Memory B cell (primary cell): ENCODE data around the gene AASDH.

ENCODE experiments used
- ATAC-seq: fragments of 150-1000 bp; cut with Tn5 transposase; 2 replicates; pipeline ENCODE4 v1.10.0; 2021; ENCODE audit warnings: low read depth, mild to moderate bottlenecking, moderate library complexity
- DNase-seq, 2 donors: peaks; one replicate each; pipeline ENCODE4 v3.0.0; 2022; ENCODE audit warnings: low spot score in 2 of 2
- H3K27ac Mint-ChIP-seq: one replicate; pipeline ENCODE4 v1.8.0; 2022; ENCODE audit warnings: mild to moderate bottlenecking, moderate library complexity, mixed read lengths
- H3K27me3 Mint-ChIP-seq: one replicate; pipeline ENCODE4 v1.8.0; 2022; ENCODE audit warnings: mixed read lengths
- H3K36me3 Mint-ChIP-seq: one replicate; pipeline ENCODE4 v1.8.0; 2022; ENCODE audit warnings: mild to moderate bottlenecking, mixed read lengths
- H3K4me1 Mint-ChIP-seq: one replicate; pipeline ENCODE4 v1.8.0; 2022; ENCODE audit warnings: mixed read lengths
- H3K4me3 Mint-ChIP-seq: one replicate; pipeline ENCODE4 v1.8.0; 2022; ENCODE audit warnings: mild to moderate bottlenecking, moderate library complexity, mixed read lengths
- H3K9me3 Mint-ChIP-seq: one replicate; pipeline ENCODE4 v1.8.0; 2022; ENCODE audit warnings: mixed read lengths

AASDH gene

DNA sequence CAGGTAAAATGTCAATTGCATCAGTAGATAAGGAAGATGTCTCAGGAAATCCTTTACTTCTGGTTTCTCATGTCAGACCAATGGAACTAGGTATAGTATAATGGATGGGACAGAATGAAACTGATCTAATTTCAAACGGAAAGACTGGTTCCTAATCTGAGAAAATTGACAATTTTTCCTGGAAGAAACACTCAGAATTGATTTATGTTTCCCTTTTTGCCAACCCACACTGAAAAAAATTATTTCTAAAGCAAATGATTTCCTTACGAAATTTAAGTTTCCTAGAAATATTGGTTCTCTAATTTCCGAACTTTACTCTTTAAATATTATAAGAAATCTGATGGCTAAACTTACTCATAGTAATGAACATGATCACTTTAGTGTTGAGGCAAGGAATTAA, 29.1 kb upstream of the AASDH start:
- Mint-ChIP-seq H3K4me3 (no peak overlapping the region), H3K36me3 (no peaks in the 10 kb centered on the region), H3K27me3 (no peaks in the 10 kb centered on the region), H3K27ac (no peak overlapping the region), H3K9me3 (no peaks in the 10 kb centered on the region), H3K4me1 (peaks cover 8% of the 10 kb centered on the region)
- ATAC-seq (no peak), DNase-seq (no peak)

DNA sequence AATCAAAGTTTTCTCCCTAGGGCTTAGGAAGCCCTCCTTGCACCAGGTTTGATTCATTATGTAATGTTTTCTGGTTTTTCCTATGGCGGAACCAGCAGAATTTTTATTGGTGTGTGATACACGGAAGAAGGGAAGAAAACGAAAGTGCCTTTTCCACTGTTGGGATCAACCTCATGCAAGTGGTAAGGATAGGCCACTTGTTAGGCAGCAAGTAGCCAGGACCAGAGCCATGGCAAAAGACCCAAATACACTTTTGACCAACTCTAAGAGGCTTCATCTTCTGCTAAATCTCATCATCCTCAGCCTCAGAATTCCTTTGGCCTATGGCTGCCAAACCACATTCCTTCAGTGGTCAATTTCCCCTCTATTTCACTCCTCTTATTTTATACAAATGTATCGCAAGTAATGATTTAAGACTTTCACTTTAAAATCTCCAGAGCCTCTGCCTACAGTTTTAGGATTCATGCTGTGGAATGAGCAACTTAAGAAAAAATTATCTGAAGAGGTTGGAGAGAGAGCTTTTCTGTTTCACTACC, 26.9 kb upstream of the AASDH start:
- Mint-ChIP-seq H3K9me3 (no peaks in the 10 kb centered on the region), H3K27ac (no peak overlapping the region), H3K27me3 (no peaks in the 10 kb centered on the region), H3K36me3 (no peaks in the 10 kb centered on the region), H3K4me3 (no peak overlapping the region), H3K4me1 (peaks cover 6% of the 10 kb centered on the region)
- DNase-seq (no peak), ATAC-seq (no peak)

DNA sequence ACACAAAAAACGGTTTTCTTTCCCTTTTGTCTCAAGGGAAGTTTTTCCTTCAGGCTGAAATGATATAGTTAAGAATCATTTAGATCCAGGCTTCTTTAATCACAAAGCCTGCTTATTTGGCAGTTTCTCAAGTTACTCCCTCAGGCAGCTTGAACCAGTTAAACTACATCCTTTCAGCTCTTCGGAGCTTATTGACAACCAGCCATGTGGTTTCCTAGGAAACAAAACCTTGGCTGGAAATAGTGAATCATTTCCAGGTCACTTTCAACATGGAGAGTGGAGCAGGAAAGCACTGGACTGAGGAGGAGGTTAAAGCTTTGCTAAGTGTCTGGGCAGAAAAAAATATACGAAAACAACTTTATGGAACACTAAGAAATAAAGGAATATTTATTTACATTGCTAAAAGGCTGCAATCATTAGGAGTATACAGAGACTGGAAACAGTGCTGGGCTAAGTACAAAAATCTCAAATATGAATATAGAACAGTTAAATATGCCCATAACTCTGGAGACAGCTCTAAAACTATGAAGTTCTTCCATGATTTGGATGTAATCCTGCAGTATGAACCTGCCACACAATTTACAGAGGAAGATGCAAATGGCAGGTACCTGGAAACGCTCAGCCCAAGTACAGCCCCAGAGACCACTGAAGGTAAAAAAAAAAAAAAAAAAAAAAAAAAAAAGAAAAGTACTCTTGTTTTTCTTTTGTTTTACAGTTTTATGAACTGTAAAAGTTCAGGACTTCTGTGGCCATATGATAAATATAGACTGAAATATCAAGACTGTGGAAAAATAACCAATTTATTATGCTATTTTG, 23.2 kb upstream of the AASDH start:
- peaks cover 6% of the 10 kb centered on the region for H3K4me1 Mint-ChIP-seq
- H3K27ac Mint-ChIP-seq, result no peak overlapping the region
- no peak for ATAC-seq
- no peaks in the 10 kb centered on the region for H3K9me3 Mint-ChIP-seq
- no peaks in the 10 kb centered on the region for H3K27me3 Mint-ChIP-seq
- H3K36me3 Mint-ChIP-seq, result peaks cover 6% of the 10 kb centered on the region
- no peak overlapping the region for H3K4me3 Mint-ChIP-seq
- DNase-seq, result no peak

DNA sequence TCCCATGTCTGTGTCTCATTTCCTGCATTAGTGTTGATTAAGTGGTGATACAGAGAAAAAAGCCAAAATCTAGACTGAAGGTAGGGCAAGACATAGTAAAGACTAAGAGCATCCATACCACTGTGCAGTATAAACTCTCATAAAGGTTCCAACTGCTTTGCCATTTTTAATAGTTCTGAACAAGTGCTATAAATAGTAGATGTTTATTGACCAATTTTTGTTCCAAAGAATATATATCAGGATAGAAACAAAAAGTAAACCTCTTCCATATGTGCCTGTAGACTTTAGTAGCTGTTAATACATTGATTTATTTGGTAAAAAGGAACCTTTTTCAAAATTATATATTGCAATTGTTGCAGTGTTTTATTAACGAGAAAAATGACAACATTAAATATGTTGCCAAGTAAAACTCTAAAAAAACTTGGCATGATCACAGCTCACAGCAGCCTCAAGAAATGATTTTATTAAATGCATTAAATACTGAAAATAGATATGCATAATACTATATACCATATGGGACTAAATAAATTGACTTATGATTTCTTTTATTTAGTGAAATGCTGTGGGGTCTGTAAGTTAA, 22.3 kb upstream of the AASDH start:
- no peak overlapping the region for H3K27ac Mint-ChIP-seq
- no peaks in the 10 kb centered on the region for H3K9me3 Mint-ChIP-seq
- peaks cover 8% of the 10 kb centered on the region for H3K36me3 Mint-ChIP-seq
- H3K4me3 Mint-ChIP-seq, result no peak overlapping the region
- ATAC-seq, result no peak
- H3K27me3 Mint-ChIP-seq, result no peaks in the 10 kb centered on the region
- H3K4me1 Mint-ChIP-seq, result peaks cover 6% of the 10 kb centered on the region
- no peak for DNase-seq

DNA sequence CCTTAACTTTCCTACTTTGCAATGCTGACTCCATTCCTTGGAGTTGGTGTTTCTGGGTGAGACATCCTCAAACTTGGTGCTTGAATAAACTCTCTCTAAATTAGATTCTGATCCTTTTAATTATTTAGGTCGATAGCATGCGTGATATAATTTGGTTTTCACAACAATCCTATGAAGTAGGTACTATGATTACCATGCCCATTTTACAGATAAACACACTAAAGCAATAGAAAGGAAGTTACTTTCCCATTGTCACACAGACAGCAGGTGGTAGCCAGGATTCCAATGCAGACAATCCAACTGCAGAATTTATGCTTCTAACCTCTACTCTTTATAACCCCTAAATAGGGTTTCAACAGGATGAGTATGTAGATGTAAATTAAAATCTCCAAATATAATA, 21.7 kb upstream of the AASDH start:
- DNase-seq, result no peak
- Mint-ChIP-seq H3K4me3 (no peak overlapping the region), H3K9me3 (no peaks in the 10 kb centered on the region), H3K27me3 (no peaks in the 10 kb centered on the region), H3K27ac (no peak overlapping the region), H3K4me1 (peaks cover 6% of the 10 kb centered on the region), H3K36me3 (peaks cover 8% of the 10 kb centered on the region)
- ATAC-seq, result no peak

DNA sequence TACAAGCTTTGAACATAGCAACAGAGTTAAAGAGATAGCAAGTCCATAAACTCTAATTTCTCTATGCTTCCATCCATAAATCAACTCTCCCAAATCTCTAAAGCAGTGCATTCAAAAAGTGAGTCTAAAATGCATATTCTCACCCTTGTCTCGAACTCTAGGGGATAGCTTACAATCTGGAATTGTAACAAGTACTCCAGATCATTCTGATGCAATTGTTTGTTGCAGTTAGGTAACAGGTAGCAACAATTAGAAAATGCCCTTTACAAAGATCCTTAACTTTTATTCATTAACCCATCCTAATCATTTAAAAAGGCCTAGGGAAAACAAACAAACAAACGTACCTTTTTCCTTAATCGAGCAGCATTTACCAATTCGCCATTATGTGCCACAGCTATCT, 18.9 kb upstream of the AASDH start:
- Mint-ChIP-seq H3K9me3 (no peaks in the 10 kb centered on the region), H3K27ac (no peak overlapping the region), H3K36me3 (peaks cover 11% of the 10 kb centered on the region), H3K4me1 (no peaks in the 10 kb centered on the region), H3K27me3 (no peaks in the 10 kb centered on the region), H3K4me3 (no peak overlapping the region)
- ATAC-seq, result no peak
- DNase-seq, result no peak

DNA sequence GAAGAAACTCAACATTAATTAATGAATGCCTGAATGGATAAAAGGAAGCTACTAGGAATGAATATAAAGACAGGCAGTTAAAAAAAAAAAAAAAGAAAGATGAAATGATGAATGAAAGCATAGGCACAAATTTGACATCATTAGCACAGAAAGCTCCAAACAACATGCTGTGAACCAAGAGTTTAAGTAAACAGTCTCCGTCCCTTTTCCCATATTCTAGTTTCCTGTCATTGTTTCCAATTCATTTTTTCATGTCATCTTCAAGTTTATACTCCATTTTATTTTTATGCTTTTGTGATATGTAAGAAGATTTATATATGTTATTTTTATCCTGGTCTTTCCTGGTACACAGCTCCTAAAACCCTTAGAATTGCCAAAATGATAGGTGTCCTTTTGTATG, 17.7 kb upstream of the AASDH start:
- DNase-seq (no peak), ATAC-seq (no peak)
- no peak overlapping the region for H3K4me3 Mint-ChIP-seq
- no peaks in the 10 kb centered on the region for H3K9me3 Mint-ChIP-seq
- H3K36me3 Mint-ChIP-seq, result peaks cover 14% of the 10 kb centered on the region
- no peak overlapping the region for H3K27ac Mint-ChIP-seq
- H3K4me1 Mint-ChIP-seq, result no peaks in the 10 kb centered on the region
- no peaks in the 10 kb centered on the region for H3K27me3 Mint-ChIP-seq

DNA sequence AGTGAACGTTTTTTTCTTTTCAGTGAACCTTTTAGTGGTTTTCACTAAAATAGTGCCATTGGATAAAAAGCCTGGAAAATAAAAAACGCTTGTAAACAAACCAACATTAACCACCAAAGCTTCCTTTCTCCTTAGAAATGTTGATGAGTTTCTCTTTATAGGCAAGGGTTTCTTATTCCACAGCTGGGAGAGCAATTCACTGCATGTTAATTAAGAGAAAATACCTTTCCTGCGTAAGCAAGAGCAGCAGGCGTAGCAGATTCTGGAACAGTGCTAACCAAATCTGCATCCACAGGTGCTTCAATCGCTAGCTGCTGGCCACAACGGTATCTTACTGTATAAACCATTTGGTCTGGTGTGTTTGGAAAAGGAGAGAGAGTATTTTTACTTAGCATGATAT, 13.3 kb upstream of the AASDH start:
- Mint-ChIP-seq H3K4me1 (no peaks in the 10 kb centered on the region), H3K36me3 (peaks cover 8% of the 10 kb centered on the region), H3K9me3 (no peaks in the 10 kb centered on the region), H3K27ac (no peak overlapping the region), H3K4me3 (no peak overlapping the region), H3K27me3 (no peaks in the 10 kb centered on the region)
- ATAC-seq (no peak), DNase-seq (no peak)

DNA sequence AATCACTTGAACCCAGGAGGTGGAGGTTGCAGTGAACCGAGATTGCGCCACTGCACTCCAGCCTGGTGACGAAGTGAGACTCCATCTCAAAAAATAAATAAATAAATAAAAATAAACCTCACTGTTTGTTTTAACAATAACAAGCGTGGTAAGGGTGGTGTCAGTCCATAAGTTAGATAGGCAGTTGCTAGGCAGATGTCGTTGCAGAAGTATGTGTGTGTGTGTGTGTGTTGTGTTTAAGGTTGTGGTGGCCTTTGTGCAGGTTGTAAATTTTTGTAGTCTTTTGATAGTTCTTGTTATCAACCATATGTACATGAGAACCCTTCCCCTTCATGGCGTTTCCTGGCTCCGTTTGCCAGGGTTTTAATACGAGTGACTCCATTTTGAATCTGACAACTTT, 4.0 kb upstream of the AASDH start:
- Mint-ChIP-seq H3K27ac (no peak overlapping the region), H3K9me3 (no peaks in the 10 kb centered on the region), H3K27me3 (no peaks in the 10 kb centered on the region), H3K4me3 (no peak overlapping the region), H3K36me3 (peaks cover 3% of the 10 kb centered on the region), H3K4me1 (peaks cover 19% of the 10 kb centered on the region)
- DNase-seq, result no peak
- no peak for ATAC-seq

DNA sequence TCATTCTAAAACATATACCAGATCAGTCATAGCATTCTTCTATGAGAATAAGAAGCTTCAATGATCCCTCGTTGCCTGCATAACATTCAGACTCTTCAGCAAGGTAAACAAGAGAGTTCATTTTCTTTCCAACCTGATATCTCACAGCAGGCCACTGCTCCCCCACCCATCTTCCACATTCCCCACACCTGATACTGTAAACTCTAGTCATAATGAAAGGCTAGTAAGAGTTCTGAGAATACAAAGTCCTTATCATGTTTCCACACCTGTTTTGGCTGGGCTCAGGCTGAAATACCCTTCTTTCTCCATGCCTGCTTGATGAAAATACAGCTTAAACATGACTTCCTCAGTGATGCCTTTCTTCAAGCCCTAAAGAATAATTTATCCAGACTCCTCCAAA, 2.3 kb upstream of the AASDH start:
- DNase-seq, result no peak
- no peak overlapping the region for H3K4me3 Mint-ChIP-seq
- H3K36me3 Mint-ChIP-seq, result peaks cover 3% of the 10 kb centered on the region
- peaks cover 19% of the 10 kb centered on the region for H3K4me1 Mint-ChIP-seq
- H3K27ac Mint-ChIP-seq, result peak overlapping the region; percentile 98
- no peaks in the 10 kb centered on the region for H3K9me3 Mint-ChIP-seq
- no peaks in the 10 kb centered on the region for H3K27me3 Mint-ChIP-seq
- ATAC-seq, result no peak

DNA sequence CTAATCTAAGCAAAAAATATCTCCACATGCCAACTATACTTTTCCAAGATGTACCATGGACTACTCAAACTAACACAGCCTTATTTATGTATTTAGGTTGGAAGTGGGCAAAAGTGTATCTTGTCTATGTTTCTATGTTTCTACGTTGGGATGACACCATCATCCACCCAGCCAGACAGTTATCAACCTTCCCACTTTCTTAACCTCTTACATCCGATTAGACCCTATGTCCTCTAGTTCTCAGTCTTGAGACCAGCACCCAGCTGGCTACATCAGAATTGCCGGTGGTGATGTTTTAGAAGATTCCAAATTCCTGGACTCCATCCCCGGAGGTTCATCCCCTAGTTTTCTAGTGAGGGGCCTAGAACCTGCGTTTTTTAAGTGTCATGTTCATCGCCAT, 1.0 kb upstream of the AASDH start:
- Mint-ChIP-seq H3K27me3 (no peaks in the 10 kb centered on the region), H3K9me3 (no peaks in the 10 kb centered on the region), H3K36me3 (peaks cover 3% of the 10 kb centered on the region), H3K27ac (peak overlapping the region; percentile 98), H3K4me1 (peaks cover 24% of the 10 kb centered on the region), H3K4me3 (peak overlapping the region; percentile 96)
- DNase-seq, result no peak
- ATAC-seq, result no peak

DNA sequence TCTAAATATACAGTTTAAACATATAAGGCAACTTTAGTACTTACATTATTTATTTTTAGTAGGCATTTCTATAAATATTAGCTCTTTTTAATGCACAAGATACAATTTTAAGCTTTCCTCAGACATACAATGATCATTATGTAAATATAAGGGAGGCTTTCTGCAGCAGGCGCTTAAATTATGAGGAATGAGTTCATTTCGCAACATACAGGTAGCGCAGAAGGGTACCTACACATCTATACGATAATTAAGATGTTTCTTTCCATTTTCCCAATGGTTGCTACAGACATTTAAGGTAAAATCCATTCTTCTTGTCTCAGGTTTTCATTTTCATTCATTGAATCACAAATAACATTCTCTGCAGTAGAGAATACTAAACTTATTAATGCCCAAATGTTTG, 1.2 kb downstream of the AASDH start:
- DNase-seq (no peak), ATAC-seq (no peak)
- Mint-ChIP-seq H3K27me3 (no peaks in the 10 kb centered on the region), H3K27ac (no peak overlapping the region), H3K36me3 (no peaks in the 10 kb centered on the region), H3K9me3 (no peaks in the 10 kb centered on the region), H3K4me1 (peaks cover 24% of the 10 kb centered on the region), H3K4me3 (peak overlapping the region; percentile 96)

DNA sequence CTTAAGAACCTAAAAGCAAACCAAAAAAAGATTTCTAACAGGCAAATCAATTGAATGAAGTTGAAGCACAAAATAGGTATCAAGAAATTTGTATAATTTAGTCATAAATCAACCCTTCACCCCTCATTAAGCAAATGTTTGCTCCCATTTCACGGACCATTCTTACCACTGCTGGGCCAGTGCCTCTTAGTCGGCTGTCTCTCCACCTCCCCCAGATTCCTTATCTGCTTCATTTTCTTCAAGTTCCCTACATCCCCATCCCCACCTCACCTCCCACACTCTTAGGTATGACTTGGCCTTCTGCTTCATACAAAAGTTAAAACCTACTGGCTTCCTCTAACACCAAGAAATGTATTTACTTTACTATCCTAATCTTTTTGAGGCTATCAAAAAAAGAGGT, 11.8 kb downstream of the AASDH start:
- Mint-ChIP-seq H3K4me1 (peaks cover 2% of the 10 kb centered on the region), H3K27me3 (no peaks in the 10 kb centered on the region), H3K36me3 (peaks cover 21% of the 10 kb centered on the region), H3K4me3 (no peak overlapping the region), H3K9me3 (no peaks in the 10 kb centered on the region), H3K27ac (no peak overlapping the region)
- ATAC-seq (no peak), DNase-seq (no peak)

DNA sequence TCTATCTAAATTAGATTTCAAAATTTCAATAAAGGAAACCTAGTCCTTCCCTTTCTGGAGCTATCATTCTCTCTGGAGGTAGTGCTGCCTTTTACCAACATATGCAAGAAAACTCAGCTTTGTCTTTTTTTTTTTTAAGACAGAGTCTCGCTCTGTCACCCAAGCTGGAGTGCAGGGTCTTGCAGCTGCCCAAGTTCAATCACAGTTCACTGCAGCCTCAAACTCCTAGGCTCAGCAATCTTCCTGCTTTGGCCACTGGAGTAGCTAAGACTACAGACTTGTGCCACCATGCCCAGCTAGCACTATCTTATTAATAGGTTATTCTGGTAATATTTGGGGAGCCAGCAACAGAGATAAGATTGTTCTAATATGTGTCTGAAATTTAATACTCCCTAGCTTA, 12.3 kb downstream of the AASDH start:
- Mint-ChIP-seq H3K27me3 (no peaks in the 10 kb centered on the region), H3K4me3 (no peak overlapping the region), H3K27ac (no peak overlapping the region), H3K36me3 (peaks cover 23% of the 10 kb centered on the region), H3K4me1 (peaks cover under 1% of the 10 kb centered on the region), H3K9me3 (no peaks in the 10 kb centered on the region)
- DNase-seq (no peak), ATAC-seq (no peak)

DNA sequence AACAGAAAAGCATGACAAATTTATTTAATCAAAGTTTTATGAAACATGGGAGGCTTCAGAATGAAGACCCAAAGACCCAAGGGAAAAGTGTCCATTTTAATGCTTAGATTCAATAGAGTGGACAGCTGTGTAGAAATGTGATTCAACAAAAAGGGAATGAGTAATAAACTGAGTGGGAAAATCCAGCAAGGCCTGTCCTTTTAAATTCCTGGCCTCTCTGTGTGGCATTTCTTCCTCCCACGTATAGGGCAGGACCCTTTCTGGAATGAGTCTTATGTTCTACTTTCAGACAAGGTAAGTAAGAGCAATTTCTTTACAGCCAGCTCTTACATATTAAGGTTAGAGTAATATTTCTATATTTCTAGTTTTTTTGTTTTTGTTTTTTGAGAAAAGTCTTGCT, 14.5 kb downstream of the AASDH start:
- DNase-seq (no peak), ATAC-seq (no peak)
- no peaks in the 10 kb centered on the region for H3K27me3 Mint-ChIP-seq
- H3K27ac Mint-ChIP-seq, result no peak overlapping the region
- H3K9me3 Mint-ChIP-seq, result no peaks in the 10 kb centered on the region
- peaks cover 28% of the 10 kb centered on the region for H3K36me3 Mint-ChIP-seq
- no peaks in the 10 kb centered on the region for H3K4me1 Mint-ChIP-seq
- no peak overlapping the region for H3K4me3 Mint-ChIP-seq
